Measurements from ENCODE around the gene CRIP1. TPM values are rescaled to one million over a fixed set of nuclear protein-coding genes. Genes with fewer than 3 reads are reported as not detected.

Gene CRIP1
- total and polyA plus RNA-seq, 2 donors (not counting 3 experiments of a cell fraction or from before 2014, with no cell fraction given), result 3.1 to 8.1 TPM

DNA sequence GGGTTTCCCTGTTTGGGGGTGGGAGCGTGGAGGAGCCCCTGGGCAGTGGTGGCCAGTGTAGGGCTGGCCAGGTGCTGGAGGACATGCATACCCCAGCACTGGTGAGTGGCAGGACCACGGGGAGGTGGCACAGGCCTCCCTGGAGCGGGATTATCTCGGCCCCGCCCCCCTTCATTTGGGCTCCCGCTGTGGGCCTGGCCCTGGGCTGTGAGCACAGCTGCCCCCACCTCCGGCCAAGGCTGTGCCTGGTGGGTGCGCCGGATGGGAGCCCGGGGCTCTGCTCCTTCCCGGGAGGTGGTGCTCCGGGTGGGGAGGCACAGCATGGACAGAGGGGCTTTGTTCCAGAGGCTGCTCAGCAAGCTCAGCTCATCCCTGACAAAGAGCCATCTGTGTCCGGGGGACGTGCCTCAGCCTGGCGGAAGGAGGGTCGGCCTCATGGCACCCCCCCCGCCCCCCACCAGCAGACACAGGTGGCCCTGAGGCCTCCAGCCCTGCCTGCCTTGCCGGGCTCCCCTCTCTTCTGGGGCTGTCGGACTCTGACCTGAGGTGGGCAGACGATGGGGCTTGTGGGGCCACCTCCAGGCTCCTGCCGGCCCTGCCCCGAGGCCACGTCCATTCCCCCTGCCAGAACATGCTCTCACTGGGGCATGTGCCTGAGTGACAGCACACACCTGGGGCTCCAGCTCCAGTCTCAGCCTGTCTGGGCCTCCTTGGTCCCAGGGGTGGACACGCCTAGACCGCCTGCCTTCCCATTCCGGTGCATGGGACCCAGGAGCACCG, 12.8 kb downstream of the CRIP1 start:
- BruUV-seq (replicated peaks), result no TSS peak
- DNase-seq (ENCODE audit: low read depth, low spot score), result no peak
- Histone ChIP-seq H3K4me1 (ENCODE audit: control insufficient read depth, extremely low read depth, insufficient read depth, low read length) (no peaks in the 10 kb centered on the region), H3K9ac (replicated peaks; ENCODE audit: extremely low read depth, insufficient read depth, low read length) (no peak overlapping the region), H3K36me3 (ENCODE audit: control insufficient read depth in 2 of 2, extremely low read depth in 1 of 2, insufficient read depth in 2 of 2, low read length in 2 of 2) (no peaks in the 10 kb centered on the region), H4K20me1 (replicated peaks; ENCODE audit: control insufficient read depth, extremely low read depth, insufficient read depth, low read length) (no peaks in the 10 kb centered on the region), H3K27ac (ENCODE audit: insufficient read depth, low read depth, low read length) (no peak overlapping the region), H2AFZ (ENCODE audit: low read depth, low read length) (no peak overlapping the region), H3K79me2 (ENCODE audit: control insufficient read depth, insufficient read depth, low read length) (no peaks in the 10 kb centered on the region), H3K4me2 (ENCODE audit: insufficient read depth, low read length) (no peak overlapping the region), H3K9me1 (replicated peaks; ENCODE audit: control insufficient read depth, extremely low read depth, insufficient read depth, low read length) (no peaks in the 10 kb centered on the region), H3K9me3 (replicated peaks; ENCODE audit: control insufficient read depth, insufficient read depth, low read length) (no peaks in the 10 kb centered on the region), H3K27me3 (ENCODE audit: control insufficient read depth in 2 of 2, insufficient read depth in 2 of 2, low read length in 2 of 2) (no peaks in the 10 kb centered on the region), H3K4me3 (replicated peaks in 1 of 3; ENCODE audit: insufficient read depth in 1 of 3, low read depth in 1 of 3, low read length in 3 of 3) (no peak overlapping the region)
- CTCF ChIA-PET, result interaction anchor here (1.0 kb wide), 1 partner anchor 29 kb away, joined by 3 read pairs; no protein-coding TSS in a partner anchor
- no peak for FAIRE-seq
- TF ChIP-seq EZH2 (IDR thresholded peaks at IDR 0.05; ENCODE audit: borderline replicate concordance, low read depth, low read length, severe bottlenecking), result no peak
- no peak for TF ChIP-seq POLR2A (IDR thresholded peaks at IDR 0.05; ENCODE audit: low read depth, low read length)
- TF ChIP-seq, protein P1, sequence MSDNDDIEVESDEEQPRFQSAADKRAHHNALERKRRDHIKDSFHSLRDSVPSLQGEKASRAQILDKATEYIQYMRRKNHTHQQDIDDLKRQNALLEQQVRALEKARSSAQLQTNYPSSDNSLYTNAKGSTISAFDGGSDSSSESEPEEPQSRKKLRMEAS (IDR thresholded peaks at IDR 0.05; ENCODE audit: insufficient read depth, insufficient read length), result no peak
- no peak for TF ChIP-seq FOS (IDR thresholded peaks at IDR 0.05; ENCODE audit: borderline replicate concordance, insufficient read depth, low read length)
- TF ChIP-seq, protein P2, sequence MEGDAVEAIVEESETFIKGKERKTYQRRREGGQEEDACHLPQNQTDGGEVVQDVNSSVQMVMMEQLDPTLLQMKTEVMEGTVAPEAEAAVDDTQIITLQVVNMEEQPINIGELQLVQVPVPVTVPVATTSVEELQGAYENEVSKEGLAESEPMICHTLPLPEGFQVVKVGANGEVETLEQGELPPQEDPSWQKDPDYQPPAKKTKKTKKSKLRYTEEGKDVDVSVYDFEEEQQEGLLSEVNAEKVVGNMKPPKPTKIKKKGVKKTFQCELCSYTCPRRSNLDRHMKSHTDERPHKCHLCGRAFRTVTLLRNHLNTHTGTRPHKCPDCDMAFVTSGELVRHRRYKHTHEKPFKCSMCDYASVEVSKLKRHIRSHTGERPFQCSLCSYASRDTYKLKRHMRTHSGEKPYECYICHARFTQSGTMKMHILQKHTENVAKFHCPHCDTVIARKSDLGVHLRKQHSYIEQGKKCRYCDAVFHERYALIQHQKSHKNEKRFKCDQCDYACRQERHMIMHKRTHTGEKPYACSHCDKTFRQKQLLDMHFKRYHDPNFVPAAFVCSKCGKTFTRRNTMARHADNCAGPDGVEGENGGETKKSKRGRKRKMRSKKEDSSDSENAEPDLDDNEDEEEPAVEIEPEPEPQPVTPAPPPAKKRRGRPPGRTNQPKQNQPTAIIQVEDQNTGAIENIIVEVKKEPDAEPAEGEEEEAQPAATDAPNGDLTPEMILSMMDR (IDR thresholded peaks at IDR 0.05; ENCODE audit: extremely low read depth in 1 of 2, insufficient read depth in 1 of 2, low read depth in 1 of 2, low read length in 2 of 2), result no peak
- TF ChIP-seq MYC (IDR thresholded peaks at IDR 0.05; ENCODE audit: low read depth, low read length), result no peak
- TF ChIP-seq JUN (IDR thresholded peaks at IDR 0.05; ENCODE audit: borderline replicate concordance, insufficient read depth, insufficient read length, low read depth), result no peak
- intact Hi-C loops (cut with micrococcal nuclease) (no loop called here), dilution Hi-C loops (cut with MboI; ENCODE audit: extremely low pct_ligation_motif_present, low sequenced_read_pairs) (no loop called here)
- POLR2A ChIA-PET, result no interaction called here

All from endothelial cell of umbilical vein (primary cell).